KBM-7 (cell line): Measurements from ENCODE around the gene AFG1L.
"Not testable (repeated sequence)": the region's sequence is repeated elsewhere in the genome, so short reads cannot be mapped to it uniquely, and the experiment has no call there.

Source experiments
- DNase-seq: peaks from one replicate; pipeline ENCODE4 v3.0.0-alpha.2; 2015
- in situ Hi-C: fragments of 300-500 bp; cut with MboI; formaldehyde crosslinking; loops from 2 replicates; pipeline ENCODE4 v1.14.3; 2020; ENCODE audit warnings: low sequenced_read_pairs, low pct_unique_long_range_greater_than_20kb, mixed read lengths

AFG1L gene

DNA sequence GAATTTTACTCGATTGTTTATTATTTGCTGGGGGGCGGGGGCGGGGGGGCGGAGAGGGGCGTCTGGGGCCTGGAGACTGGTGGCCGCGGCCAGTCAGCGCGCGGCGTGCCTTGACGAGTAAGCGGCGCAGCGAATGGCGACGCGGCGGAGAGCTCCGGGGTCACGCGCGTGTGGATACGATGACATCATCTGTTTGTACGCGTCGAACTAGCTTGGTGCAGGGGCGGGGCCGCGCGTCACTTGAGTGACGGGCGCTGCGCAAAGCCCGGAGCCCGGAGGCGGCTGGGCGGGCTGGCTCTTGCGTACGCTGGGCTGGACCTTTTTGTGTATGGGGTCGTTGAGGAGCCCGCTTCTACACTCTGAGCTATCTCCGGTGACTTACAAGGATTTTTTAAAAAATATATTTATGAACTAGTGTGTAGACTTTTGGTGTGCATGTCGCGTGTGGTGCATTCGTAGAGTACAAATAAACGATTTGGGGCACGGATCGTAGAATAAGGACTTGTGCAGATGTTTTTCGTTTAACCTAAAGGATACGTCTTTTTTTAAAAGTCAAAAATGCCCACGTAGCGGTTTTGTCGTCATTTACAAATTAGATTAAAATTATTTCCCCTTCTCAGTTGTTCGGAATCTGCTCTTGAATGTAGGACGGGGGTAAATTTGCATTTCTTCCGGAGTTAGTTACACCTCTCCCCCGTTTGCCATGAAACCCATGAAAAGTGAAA lies 263.7 kb downstream of the AFG1L start:
- in situ Hi-C loops: loop anchor here (25.0 kb wide), 1 partner anchor 229 kb away; no protein-coding TSS in a partner anchor
- peak; percentile 97 for DNase-seq

DNA sequence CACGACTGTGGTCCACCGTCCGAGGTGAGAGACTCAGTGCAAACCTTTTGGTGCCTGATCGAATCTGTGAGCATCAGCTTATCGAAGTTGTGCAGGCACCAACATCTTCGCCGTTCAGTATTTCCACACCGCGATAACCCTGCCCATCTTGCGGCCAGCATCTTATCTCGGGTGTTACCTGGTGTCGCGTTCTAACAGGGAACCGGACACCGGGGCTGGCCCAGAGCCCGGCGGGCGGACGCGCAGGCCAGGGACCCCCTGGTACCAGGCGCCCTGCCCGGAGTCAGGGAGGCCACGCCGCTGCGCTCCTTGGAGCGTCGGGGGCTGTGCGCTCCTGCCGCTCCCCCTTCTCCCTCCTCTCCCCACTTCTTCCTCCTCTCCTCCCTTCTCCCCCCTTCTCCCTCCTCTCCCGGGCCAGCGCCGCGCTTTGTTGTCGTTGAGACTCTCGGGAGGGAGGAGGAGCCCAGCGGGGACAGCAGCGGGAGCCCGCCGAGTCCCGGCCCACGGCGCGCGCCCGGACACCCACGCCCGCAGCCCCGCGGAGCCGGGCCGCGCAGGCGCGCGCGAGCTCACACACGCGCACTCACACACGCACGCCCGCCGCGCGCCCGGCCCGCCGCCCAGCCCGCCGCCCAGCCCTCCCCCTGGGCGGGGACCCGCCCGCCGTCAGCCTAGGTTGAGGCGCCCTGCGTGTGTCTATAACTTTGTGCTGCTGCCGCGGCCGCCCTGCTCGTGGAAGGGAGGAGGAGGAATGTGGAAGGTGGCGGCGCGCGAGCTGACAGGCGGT lies 264.4 kb downstream of the AFG1L start:
- in situ Hi-C loops: loop anchor here (25.0 kb wide), 1 partner anchor 228 kb away; no protein-coding TSS in a partner anchor

DNA sequence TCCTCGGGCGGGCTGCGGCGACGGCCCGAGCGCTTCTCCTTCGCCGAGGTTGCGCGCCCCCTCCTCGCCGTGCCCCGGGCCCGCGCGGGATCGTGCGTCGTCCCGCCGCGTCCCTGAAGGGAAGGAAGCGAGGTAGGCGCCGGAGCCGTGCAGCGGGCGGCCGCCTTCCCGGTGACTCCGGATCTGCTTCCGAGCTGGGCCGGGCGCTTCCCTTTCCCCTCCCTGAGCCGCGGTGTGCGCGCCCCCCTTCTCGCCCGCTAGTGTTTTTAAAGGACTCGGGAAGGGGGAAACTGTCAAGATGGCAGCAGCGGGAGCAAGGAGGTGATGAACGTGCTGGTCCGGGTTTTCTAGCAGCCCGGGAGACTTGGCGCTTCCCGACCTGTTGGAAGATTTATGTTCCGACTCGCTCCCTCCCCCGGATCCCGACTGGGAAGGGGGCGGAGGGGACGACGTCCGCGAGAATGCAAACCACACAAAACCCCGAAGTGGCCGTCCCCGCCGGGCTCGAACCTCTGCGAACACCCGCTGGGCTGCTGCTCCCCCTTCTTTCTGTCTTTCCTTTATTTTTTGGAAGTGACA lies 265.1 kb downstream of the AFG1L start:
- no peak for DNase-seq
- in situ Hi-C loops: loop anchor here (25.0 kb wide), 1 partner anchor 227 kb away; no protein-coding TSS in a partner anchor

More for the DNA sequence above, 264.4 kb downstream of the AFG1L start:
- peak; percentile 84 for DNase-seq

DNA sequence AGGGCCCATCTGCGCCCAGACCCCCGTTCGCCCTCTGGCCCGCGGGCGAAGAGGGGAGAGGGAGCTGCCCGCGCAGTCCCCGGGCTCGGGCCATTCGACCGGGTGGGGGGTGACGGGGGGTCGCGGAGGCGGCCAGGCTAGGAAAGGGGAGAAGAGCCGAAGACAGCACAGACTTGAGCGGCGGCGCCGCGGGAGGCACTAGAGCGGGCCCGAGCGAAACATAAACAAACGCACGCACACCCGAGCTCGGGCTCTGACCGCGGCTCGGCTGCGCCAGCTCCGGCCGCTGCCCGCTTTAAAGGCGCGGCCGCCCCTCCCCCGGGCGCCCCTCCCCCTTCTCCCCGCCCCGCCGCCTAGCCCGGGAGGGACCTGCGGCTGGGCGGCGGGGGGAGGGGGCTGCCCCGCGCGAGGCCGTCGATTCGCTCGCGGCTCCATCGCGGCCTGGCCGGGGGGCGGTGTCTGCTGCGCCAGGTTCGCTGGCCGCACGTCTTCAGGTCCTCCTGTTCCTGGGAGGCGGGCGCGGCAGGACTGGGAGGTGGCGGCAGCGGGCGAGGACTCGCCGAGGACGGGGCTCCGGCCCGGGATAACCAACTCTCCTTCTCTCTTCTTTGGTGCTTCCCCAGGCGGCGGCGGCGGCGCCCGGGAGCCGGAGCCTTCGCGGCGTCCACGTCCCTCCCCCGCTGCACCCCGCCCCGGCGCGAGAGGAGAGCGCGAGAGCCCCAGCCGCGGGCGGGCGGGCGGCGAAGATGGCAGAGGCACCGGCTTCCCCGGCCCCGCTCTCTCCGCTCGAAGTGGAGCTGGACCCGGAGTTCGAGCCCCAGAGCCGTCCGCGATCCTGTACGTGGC lies 265.8 kb downstream of the AFG1L start, which contains the start of gene FOXO3:
FOXO3 (plus strand) TSS at position 455 of the 846 bp plus-strand sequence; CDS start at position 747, 292 bp downstream.
- in situ Hi-C loops: loop anchor here (25.0 kb wide), 1 partner anchor 227 kb away; no protein-coding TSS in a partner anchor
- DNase-seq: no peak

DNA sequence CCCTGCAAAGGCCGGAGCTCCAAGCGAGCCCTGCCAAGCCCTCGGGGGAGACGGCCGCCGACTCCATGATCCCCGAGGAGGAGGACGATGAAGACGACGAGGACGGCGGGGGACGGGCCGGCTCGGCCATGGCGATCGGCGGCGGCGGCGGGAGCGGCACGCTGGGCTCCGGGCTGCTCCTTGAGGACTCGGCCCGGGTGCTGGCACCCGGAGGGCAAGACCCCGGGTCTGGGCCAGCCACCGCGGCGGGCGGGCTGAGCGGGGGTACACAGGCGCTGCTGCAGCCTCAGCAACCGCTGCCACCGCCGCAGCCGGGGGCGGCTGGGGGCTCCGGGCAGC lies 266.4 kb downstream of the AFG1L start:
- DNase-seq: not testable (repeated sequence)
- in situ Hi-C loops: loop anchor here (25.0 kb wide), 1 partner anchor 226 kb away; no protein-coding TSS in a partner anchor

DNA sequence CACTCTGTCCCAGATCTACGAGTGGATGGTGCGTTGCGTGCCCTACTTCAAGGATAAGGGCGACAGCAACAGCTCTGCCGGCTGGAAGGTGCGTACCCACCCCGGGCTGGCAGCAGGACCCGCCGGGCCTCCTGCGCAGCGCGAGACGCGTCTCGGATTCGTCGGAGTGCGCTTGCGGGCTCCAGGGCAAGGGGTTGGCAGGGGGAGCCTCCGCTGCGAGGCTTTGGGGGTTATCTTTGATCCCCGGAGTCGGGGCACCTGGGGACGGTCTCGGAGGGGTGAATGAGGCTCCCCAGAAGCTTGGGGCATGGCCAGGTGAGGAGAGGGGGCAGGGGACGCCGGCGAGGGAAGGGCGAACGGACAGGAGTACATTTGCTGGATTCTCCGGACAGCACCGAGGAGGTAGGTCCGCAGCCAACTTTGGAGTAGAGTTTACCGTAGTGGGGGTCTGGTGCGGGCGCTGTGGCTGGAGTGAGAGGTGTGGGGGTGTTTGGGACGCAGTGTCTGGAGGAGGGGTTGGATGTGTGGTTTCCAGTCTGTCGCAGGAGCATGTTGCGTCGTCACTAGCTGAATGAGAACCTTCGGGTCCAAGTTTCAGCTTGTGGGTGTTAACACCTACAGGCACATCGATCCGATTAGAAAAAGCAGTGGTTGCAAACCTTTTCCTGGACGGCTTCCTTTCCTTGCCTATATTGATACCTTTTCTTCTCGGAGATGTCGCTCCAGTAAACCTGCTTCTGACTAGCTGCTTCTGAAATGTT lies 267.1 kb downstream of the AFG1L start:
- in situ Hi-C loops: loop anchor here (25.0 kb wide), 1 partner anchor 225 kb away; no protein-coding TSS in a partner anchor
- DNase-seq: no peak

DNA sequence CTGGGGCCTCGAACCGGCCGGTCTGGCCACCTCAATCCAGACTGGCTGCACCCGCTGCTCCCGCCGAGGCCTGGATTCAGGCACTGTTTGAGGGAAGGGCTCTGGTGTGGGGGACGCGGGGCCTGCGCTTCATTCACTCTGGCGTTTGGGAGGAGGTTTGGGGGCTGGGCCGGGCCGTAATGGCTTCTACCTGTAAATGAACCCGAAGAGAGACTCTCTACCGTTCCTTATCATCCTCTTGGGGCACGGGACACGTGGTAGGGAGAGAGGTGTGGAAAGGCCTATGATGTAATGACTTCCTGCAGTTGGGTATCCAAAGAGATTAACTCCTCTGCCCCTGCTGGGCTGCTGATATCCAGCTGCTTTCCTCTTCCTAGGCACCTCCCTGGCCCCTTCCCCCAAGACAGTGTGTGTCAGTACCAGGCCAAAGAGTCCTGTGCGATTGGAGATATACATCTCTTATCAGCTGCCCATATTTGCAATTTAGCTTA lies 267.7 kb downstream of the AFG1L start:
- DNase-seq: peak; percentile 90
- in situ Hi-C loops: loop anchor here (25.0 kb wide), 1 partner anchor 225 kb away; no protein-coding TSS in a partner anchor

DNA sequence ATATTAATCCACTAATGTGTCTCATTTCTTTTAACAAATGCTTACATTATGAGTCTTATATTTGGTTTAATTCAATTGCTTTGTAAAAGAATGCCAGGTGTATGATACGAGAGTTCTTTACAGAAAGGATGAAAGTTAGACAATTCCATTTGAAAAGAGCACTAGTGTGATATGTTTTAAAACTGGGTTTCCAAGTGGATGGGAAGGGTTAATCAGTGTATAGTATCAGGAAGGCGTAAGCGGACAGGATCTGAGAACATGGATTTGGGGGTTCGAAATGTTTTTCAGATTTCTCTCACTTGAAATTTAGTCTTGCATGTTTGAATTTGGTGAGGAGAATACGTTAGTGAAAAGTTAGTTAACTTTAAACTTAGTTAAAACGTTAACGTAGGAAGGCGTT lies 268.4 kb downstream of the AFG1L start:
- in situ Hi-C loops: loop anchor here (25.0 kb wide), 1 partner anchor 224 kb away; no protein-coding TSS in a partner anchor
- DNase-seq: no peak

DNA sequence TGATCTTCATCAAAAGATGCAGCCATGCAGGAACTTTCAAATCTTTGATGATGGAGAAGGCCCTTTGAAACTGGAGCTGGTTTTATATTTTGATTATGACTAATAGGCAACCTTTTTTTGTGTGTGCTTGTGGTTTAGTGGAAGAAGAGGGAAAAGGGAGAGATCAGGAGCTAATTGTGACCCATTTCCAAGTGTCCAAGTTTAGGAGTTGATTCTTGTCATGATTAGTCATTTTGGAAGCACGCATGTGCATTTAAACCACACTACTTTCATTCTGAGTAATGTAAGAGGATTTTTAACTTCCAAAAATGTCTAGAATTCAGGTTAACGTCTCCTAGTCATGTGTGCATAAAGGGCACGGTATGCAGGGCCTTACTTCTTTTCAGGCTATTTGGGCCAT lies 269.3 kb downstream of the AFG1L start:
- in situ Hi-C loops: loop anchor here (25.0 kb wide), 1 partner anchor 223 kb away; no protein-coding TSS in a partner anchor
- DNase-seq: no peak

DNA sequence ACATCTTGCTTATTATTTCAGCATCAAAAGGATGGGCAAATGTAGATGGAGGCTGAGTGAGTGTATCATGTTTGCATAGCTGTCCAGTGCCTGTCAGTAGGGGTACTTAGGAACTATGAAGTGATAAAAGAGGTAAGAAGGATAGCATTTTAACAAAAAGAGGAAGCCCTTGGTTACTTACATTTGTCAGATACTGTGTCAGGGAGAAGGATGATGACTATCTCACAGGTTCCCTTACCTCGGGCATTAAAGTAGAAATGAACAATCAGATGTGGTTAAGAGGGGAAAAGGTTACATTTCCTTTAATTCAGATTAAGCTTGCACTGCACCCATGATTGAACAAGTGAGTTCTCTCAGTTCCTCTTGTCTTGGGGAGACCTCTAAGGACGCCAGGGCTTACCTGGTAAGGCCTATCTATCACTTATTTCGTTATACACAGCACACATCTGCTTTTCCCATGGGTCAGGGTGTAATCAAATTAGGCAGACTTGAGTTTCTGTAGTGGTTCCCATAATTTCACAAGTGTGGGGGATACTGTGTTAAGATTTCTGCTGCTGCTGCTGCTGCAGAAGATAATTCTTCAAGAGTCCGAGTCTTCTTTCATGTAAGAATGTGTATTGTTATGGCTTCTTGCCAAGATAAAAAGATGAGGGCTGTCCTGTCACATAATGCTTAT lies 270.4 kb downstream of the AFG1L start:
- in situ Hi-C loops: loop anchor here (25.0 kb wide), 1 partner anchor 222 kb away; no protein-coding TSS in a partner anchor

DNA sequence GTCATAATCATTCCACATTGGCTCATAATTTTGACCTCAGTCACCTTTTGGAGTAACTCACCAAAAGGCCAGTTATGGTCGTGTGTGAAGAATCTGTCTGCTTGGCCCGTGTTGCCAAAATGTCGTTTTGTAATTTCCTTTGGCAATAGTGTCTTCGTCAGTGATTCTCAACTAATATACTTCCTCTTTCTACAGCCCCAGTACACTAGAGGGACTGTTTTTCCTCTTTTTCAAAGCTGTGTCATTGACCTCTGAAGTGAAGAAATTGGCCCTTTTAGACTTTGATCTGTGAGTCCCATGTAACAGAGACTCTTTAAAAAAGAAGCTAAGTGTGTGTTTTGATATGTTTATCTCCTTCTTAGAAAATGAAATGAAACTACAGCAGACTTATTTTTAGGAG lies 271.0 kb downstream of the AFG1L start:
- in situ Hi-C loops: loop anchor here (25.0 kb wide), 1 partner anchor 221 kb away; no protein-coding TSS in a partner anchor

More for the DNA sequence above, 270.4 kb downstream of the AFG1L start:
- DNase-seq: peak; percentile 88

DNA sequence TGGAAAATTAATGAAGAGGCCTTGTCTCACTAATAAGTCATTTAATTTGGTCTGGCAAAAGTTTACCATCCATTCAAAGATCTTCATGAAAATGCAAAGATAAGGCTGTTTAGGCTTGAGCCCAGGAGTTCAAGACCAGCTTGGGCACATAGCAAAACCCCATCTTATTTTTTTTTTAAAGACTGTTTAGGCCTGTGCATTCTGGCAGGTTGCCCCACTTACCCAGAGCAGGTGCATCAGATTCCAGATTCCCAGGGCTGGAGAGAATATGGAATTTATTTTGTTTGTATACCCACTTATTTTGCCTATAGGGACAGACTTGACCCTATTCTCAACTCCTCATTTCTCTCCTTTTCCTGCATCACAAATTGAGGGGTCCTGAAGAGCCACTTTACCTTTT lies 271.6 kb downstream of the AFG1L start:
- in situ Hi-C loops: loop anchor here (25.0 kb wide), 1 partner anchor 221 kb away; no protein-coding TSS in a partner anchor
- no peak for DNase-seq

More for the DNA sequence above, 271.0 kb downstream of the AFG1L start:
- DNase-seq: peak; percentile 87

DNA sequence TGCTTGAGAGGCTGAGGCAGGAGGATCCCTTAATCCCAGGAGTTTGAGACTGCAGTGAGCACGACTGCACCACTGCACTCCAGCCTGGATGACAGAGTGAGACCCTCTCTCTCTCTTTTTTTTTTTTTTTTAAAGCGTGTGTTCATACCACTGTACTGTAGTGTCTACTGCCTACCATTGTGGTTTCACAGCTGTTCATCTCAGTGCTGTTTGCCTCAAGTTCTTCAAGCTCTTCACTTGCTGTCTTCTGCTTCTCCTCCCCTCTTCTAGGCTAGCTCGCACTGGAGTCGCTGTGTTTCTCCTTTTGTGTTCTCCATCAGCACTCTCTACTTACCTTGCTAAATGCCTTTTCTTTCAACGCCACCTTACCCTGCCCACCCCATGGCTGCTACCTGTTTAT lies 273.2 kb downstream of the AFG1L start:
- in situ Hi-C loops: loop anchor here (25.0 kb wide), 1 partner anchor 219 kb away; no protein-coding TSS in a partner anchor

DNA sequence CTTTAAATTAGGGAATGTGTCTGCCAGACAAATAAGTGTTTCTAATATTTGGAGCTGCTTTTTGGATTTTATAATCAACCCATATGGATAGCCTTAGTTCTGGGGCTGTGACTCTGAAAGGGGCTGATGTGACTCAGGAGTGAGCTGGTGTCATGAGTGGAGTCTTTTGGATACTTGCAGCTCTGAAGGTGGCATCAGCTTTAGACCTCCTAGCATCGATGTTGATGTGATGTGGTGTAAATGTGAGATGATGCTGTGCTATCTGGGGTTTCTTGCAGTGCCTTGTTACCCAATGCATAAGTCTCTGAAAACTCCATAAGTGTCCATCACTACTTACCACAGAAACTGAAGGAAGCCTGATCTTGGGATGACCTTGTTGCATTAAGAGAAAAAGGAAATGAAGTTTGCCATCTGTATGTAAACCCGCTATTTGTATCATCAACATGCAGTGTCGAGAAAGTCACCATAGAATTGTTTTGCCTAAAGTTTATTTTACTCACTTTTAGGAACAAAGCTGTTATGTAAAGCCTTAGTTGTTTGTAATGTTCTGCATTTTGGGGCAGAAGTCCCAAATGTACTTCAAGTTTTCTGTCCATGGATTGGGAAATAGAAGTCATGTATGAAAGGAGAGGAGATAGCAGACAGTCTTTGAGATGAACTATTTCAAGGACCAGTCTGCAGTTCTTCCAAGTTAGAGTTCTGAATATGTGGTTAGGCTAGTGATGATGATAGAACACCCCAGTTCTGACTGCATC lies 273.9 kb downstream of the AFG1L start:
- no peak for DNase-seq

More for the DNA sequence above, 273.2 kb downstream of the AFG1L start:
- DNase-seq: no peak

DNA sequence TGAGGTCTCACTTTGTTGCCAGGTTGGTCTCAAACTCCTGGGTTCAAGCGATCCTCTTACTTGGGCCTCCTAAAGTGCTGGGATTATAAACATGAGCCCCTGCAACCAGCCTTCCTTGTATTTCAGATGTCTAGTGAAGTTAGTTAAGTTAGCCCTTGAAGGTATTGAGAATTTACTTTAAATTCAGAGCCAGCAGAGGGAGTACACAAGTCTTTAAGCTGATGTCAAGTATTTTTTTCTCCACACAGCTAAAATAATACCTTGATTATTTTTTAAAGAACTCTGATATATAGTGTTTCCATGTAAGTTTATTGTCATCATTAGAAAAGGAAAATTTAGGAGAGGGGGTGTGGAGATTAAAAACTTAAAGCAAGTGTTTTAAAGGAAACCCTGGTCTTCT lies 275.7 kb downstream of the AFG1L start:
- in situ Hi-C loops: loop anchor here (25.0 kb wide), 1 partner anchor 217 kb away; no protein-coding TSS in a partner anchor
- no peak for DNase-seq

More for the DNA sequence above, 273.9 kb downstream of the AFG1L start:
- in situ Hi-C loops: loop anchor here (25.0 kb wide), 1 partner anchor 219 kb away; no protein-coding TSS in a partner anchor
